Heart left ventricle (tissue), 16 donors: ENCODE measurements around the gene KHDC3L. TPM values are rescaled to one million over a fixed set of nuclear protein-coding genes. Genes with fewer than 3 reads are reported as not detected.

Experiments
- ATAC-seq, 4 donors: fragments of 200-7000 bp; cut with Tn5 transposase; one replicate each; pipeline ENCODE4 v1.9.1; 2020 to 2022; ENCODE audit warnings: moderate library complexity in 4 of 4, mild to moderate bottlenecking in 3 of 4, moderate number of reproducible peaks in 1 of 4
- DNase-seq, 5 donors: peaks; one replicate each; pipeline ENCODE4 v3.0.0-alpha.2; 2020
- H3K27ac ChIP-seq, 12 donors: fragments of 200-600 bp; sonication (generic) in 4 of 12; one replicate each; pipeline versions ENCODE4 v1.5.0 to v1.8.0; 2016 to 2022; ENCODE audit warnings: mild to moderate bottlenecking in 2 of 12
- H3K27me3 ChIP-seq, 9 donors: fragments of 200-600 bp; sonication (generic) in 2 of 9; one replicate each; pipeline versions ENCODE4 v1.5.1 to v1.8.0; 2016 to 2022; ENCODE audit warnings: mild to moderate bottlenecking in 3 of 9
- H3K36me3 ChIP-seq, 9 donors: fragments of 200-600 bp; sonication (generic) in 2 of 9; one replicate each; pipeline versions ENCODE4 v1.5.0 to v1.8.0; 2018 to 2022; ENCODE audit warnings: mild to moderate bottlenecking in 2 of 9
- H3K4me1 ChIP-seq, 12 donors: fragments of 200-600 bp; sonication (generic) in 4 of 12; one replicate each; pipeline versions ENCODE4 v1.5.0 to v1.8.0; 2016 to 2022; ENCODE audit warnings: mild to moderate bottlenecking in 3 of 12
- H3K4me3 ChIP-seq, 12 donors: fragments of 200-600 bp; sonication (generic) in 4 of 12; one replicate each; pipeline versions ENCODE4 v1.5.0 to v1.8.0; 2017 to 2022; ENCODE audit warnings: mild to moderate bottlenecking in 9 of 12, moderate library complexity in 4 of 12
- H3K9me3 ChIP-seq, 12 donors: fragments of 200-600 bp; sonication (generic) in 4 of 12; one replicate each; pipeline versions ENCODE4 v1.5.0 to v1.8.0; 2016 to 2022; ENCODE audit warnings: mild to moderate bottlenecking in 1 of 12
- POLR2A ChIP-seq, 2 donors: fragments of 450-650 bp; IDR thresholded peaks; one replicate each; pipeline ENCODE4 v1.6.1; 2017; ENCODE audit warnings: antibody characterized with exemption in 2 of 2, mild to moderate bottlenecking in 2 of 2, moderate library complexity in 2 of 2
- WGBS, 4 donors: extraction: QIAGEN DNeasy Blood & Tissue Kit in 2 of 4; methylation state at CpG; one replicate each; pipeline versions ENCODE4 v1.1.5 to v1.1.7; 2013 to 2018; 5-methylcytosine and 5-hydroxymethylcytosine counted together
- intact Hi-C, 10 donors: fragments of 100-400 bp; cut with DNase I; formaldehyde crosslinking; loops; one replicate each; pipeline versions ENCODE4 v1.11.1 to v1.14.2; 2022
- polyA plus RNA-seq, 2 donors: library from polyadenylated mRNA; stranded (reverse); fragments of 200-250 nt; gene quantifications; one replicate each; pipeline ENCODE4 v1.2.3, GENCODE V29; 2013
- total RNA-seq, 9 donors: library from RNA; depleted of rRNA in 2 of 9; stranded (reverse); fragments of >200 nt in 2 of 9; fragmentation: NEBNext Ultra II Directional in 3 of 9; extraction: Animal tissue kit (Norgen Biotek cat#: 25700) in 3 of 9; gene quantifications; one replicate each; pipeline versions ENCODE4 v1.1.0 to v1.2.4, GENCODE V29; 2016 to 2023
- TF ChIP-seq, protein P1 (sequence below), 12 donors: fragments of 200-600 bp; sonication (generic) in 4 of 12; IDR thresholded peaks; one replicate each; pipeline versions ENCODE4 v1.5.0 to v1.8.0; 2018 to 2022; ENCODE audit warnings: antibody characterized with exemption in 12 of 12, mild to moderate bottlenecking in 5 of 12
- donor health status: ischemic (EF 13 %, LVEDD 7.1; RV severe dilation, severe dysfunction).
- donor health status: healthy with polysubstance abuse.
- donor health status: DM: no; HTN: yes; CAD: no.
- donor health status: DM: no; HTN: no; CAD: no.
- donor health status: ischemic (EF 25% LVEDD 6.9; RV normal size, moderate dysfunction).
- donor health status: ischemic (EF 25% LVEDD 5.7; RV mildly dilated, moderate dysfunction).
- donor health status: healthy.
- donor health status: DM: yes; HTN: yes; CAD: no.
- donor health status: ischemic (EF 35%, LVEDD 5.7; RV mildly dilated, moderate dysfunction).
- donor health status: nonischemic (EF 11% LVEDD 7.7; RV severe dilation, severe dysfunction).
- donor health status: DM: yes; HTN: yes; CAD: no.
- donor health status: PGD.
- donor health status: ischemic (EF 29% LVEDD 5.4; RV normal size, mild dysfunction).
- donor health status: nonischemic (EF 23%, LVEDD 6.1; RV moderate dilation, normal function).

The KHDC3L gene
- total and polyA plus RNA-seq, 11 donors: not detected

DNA sequence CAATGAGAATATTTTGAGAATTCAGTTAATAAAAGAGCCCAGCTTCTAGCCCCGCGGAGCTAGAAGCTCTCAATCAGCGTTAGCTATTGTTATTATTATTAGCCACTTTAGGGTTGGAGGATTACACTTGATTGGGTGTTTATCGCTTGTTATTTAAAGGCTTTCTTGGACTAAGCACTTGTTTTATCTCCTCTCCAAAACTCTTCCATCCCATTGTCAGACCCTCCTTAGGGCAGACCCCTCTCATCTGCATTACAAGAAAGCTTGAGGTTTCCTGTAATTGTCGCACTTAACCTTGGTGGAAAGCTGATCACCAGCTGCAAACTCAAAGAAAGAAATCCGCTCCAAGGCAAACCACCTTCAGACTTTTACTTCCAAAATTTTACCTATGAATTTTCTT is 13.1 kb upstream of the KHDC3L start:
- TF ChIP-seq, protein P1, sequence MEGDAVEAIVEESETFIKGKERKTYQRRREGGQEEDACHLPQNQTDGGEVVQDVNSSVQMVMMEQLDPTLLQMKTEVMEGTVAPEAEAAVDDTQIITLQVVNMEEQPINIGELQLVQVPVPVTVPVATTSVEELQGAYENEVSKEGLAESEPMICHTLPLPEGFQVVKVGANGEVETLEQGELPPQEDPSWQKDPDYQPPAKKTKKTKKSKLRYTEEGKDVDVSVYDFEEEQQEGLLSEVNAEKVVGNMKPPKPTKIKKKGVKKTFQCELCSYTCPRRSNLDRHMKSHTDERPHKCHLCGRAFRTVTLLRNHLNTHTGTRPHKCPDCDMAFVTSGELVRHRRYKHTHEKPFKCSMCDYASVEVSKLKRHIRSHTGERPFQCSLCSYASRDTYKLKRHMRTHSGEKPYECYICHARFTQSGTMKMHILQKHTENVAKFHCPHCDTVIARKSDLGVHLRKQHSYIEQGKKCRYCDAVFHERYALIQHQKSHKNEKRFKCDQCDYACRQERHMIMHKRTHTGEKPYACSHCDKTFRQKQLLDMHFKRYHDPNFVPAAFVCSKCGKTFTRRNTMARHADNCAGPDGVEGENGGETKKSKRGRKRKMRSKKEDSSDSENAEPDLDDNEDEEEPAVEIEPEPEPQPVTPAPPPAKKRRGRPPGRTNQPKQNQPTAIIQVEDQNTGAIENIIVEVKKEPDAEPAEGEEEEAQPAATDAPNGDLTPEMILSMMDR (IDR thresholded peaks at IDR 0.05): no peak
- TF ChIP-seq POLR2A (IDR thresholded peaks at IDR 0.05): no peak
- no peak overlapping the region for H3K4me3 ChIP-seq
- H3K4me1 ChIP-seq: no peaks in the 10 kb centered on the region
- peaks cover 6 to 59% (median 15%) of the 10 kb centered on the region in 9 donors for H3K27me3 ChIP-seq
- H3K36me3 ChIP-seq: no peaks in the 10 kb centered on the region
- no peaks in the 10 kb centered on the region for H3K9me3 ChIP-seq
- no peak overlapping the region for H3K27ac ChIP-seq
- intact Hi-C loops: no loop called here
- DNase-seq (no peak), ATAC-seq (no peak)
- WGBS, 4 donors: 18 to 22% (median 18%) methylated on average over 6 of the region's 6 CpGs

DNA sequence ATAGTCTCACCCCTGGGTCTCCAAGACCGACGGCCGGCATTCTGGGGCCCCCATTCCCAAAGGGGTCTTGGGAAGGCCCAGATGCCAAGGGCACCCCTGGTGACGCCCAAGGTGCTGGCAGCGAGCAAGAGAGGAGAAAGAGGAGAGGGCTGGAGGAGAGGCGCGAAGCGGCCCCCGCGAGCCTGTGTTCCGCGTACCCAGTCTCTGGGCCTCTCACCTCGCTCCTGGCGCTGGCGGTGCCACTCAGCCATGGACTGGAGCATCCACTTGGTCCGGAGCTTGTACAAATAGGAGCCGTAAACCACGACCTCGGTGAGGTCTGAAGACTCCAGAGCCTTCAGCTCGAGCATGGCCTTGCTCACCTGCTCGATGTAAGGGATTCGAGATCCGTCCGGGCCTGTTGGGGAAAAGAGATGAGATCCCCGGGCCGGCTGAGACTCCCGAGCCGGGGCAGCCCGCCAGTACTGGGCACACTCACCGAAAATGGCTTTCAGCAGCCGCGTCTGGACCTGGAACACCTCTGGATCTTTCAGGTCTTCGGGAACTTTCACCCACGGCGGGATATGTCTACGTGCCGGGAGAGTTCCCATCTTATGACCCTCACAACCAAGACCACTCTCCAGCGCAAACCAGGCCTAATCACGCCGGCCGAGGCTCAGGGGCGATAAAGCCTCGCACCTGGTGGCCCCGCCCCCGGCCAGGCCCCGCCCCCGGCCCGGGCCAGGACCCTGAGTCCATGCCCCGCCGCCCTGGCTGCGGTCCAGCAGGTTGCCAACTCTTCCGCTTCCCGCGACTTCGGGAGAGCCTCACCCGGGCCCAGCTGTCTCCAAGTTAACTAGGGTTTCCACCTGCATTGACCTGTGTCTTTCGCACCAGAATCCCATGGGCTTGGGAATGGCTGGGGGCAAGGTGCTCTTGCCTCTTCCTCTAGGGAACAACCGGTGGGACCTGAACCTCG is 8.5 kb upstream of the KHDC3L start, which contains the start of gene DPPA5:
Gene DPPA5, minus strand, starts transcription at position 641 of the 958 bp plus-strand sequence. Its CDS starts 51 bp downstream, at position 590.
- Histone ChIP-seq H3K9me3 (no peaks in the 10 kb centered on the region), H3K27ac (no peak within 1 kb of the TSS), H3K36me3 (no peaks in the 10 kb centered on the region), H3K27me3 (peaks cover 0 to 30% (median 5%) of the 10 kb centered on the region in 9 donors), H3K4me1 (no peaks in the 10 kb centered on the region), H3K4me3 (no peak within 1 kb of the TSS)
- ATAC-seq (no peak), DNase-seq (no peak)
- intact Hi-C loops: no loop called here
- 67 to 92% (median 85%) methylated on average over 44 to 59 of the region's 59 CpGs for WGBS, 4 donors
- TF ChIP-seq, protein P1 (IDR thresholded peaks at IDR 0.05): no peak
- no peak for TF ChIP-seq POLR2A (IDR thresholded peaks at IDR 0.05)

DNA sequence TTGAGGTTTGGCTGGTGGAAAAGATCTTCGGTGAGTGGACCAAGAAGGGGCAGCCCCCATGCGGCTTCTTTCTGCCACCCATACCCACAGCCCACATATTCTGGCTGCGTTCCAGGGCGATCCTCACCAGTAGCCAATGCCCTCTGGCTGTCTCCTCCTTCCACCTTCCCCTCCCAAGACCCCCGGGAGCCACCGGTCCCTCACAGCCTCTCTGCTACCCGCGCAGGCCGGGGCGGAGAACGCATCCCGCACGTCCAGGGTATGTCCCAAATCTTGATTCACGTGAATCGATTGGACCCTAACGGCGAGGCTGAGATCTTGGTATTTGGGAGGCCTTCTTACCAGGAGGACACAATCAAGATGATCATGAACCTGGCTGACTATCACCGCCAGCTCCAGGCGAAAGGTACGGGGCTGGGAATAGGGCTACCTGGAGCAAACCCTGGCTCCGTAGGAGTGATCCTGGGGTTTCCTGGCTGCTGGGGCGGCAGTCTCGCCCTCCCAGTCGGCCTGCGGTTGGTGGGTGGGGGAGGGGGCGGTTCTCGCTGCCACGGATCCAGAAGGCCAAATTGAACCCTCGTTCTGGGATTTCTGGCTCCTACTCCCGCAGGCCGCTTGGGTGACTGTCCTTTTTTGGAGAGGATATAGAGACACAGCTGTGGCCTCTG is 545 bp downstream of the KHDC3L start:
- intact Hi-C loops: no loop called here
- no peak for DNase-seq
- Histone ChIP-seq H3K27ac (no peak overlapping the region), H3K36me3 (no peaks in the 10 kb centered on the region), H3K27me3 (peaks cover 0 to 6% (median 0%) of the 10 kb centered on the region in 9 donors), H3K4me3 (no peak overlapping the region), H3K9me3 (no peaks in the 10 kb centered on the region), H3K4me1 (no peaks in the 10 kb centered on the region)
- 91 to 93% (median 92%) methylated on average over 22 to 31 of the region's 31 CpGs for WGBS, 4 donors
- no peak for ATAC-seq
- no peak for TF ChIP-seq POLR2A (IDR thresholded peaks at IDR 0.05)
- TF ChIP-seq, protein P1 (IDR thresholded peaks at IDR 0.05): no peak

DNA sequence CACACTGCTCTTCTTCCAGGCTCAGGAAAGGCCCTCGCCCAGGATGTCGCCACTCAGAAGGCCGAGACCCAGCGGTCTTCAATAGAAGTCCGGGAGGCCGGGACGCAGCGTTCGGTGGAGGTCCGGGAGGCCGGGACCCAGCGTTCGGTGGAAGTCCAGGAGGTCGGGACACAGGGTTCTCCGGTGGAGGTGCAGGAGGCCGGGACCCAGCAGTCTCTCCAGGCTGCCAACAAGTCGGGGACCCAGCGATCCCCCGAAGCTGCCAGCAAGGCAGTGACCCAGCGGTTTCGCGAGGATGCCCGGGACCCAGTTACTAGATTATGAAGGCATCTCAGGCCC is 1.0 kb downstream of the KHDC3L start:
- no peak overlapping the region for H3K27ac ChIP-seq
- ATAC-seq (no peak), DNase-seq (no peak)
- no peaks in the 10 kb centered on the region for H3K36me3 ChIP-seq
- intact Hi-C loops: no loop called here
- no peaks in the 10 kb centered on the region for H3K4me1 ChIP-seq
- H3K4me3 ChIP-seq: no peak overlapping the region
- no peak for TF ChIP-seq POLR2A (IDR thresholded peaks at IDR 0.05)
- TF ChIP-seq, protein P1 (IDR thresholded peaks at IDR 0.05): no peak
- WGBS, 4 donors: 96 to 98% (median 97%) methylated on average over 18 to 23 of the region's 23 CpGs
- peaks cover 0 to 6% (median 0%) of the 10 kb centered on the region in 9 donors for H3K27me3 ChIP-seq
- H3K9me3 ChIP-seq: no peaks in the 10 kb centered on the region
